ENCODE results near the gene UTP3. TPM values are rescaled to one million over a fixed set of nuclear protein-coding genes. Genes with fewer than 3 reads are reported as not detected.
"Not testable (repeated sequence)": the region's sequence is repeated elsewhere in the genome, so short reads cannot be mapped to it uniquely, and the experiment has no call there.

The UTP3 gene, protein sequence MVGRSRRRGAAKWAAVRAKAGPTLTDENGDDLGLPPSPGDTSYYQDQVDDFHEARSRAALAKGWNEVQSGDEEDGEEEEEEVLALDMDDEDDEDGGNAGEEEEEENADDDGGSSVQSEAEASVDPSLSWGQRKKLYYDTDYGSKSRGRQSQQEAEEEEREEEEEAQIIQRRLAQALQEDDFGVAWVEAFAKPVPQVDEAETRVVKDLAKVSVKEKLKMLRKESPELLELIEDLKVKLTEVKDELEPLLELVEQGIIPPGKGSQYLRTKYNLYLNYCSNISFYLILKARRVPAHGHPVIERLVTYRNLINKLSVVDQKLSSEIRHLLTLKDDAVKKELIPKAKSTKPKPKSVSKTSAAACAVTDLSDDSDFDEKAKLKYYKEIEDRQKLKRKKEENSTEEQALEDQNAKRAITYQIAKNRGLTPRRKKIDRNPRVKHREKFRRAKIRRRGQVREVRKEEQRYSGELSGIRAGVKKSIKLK
- 10 to 100 TPM in 3 of 4 donors, 1 to 10 TPM in 1; 3.7 to 23.1 (median 19.4) TPM for total RNA-seq

DNA sequence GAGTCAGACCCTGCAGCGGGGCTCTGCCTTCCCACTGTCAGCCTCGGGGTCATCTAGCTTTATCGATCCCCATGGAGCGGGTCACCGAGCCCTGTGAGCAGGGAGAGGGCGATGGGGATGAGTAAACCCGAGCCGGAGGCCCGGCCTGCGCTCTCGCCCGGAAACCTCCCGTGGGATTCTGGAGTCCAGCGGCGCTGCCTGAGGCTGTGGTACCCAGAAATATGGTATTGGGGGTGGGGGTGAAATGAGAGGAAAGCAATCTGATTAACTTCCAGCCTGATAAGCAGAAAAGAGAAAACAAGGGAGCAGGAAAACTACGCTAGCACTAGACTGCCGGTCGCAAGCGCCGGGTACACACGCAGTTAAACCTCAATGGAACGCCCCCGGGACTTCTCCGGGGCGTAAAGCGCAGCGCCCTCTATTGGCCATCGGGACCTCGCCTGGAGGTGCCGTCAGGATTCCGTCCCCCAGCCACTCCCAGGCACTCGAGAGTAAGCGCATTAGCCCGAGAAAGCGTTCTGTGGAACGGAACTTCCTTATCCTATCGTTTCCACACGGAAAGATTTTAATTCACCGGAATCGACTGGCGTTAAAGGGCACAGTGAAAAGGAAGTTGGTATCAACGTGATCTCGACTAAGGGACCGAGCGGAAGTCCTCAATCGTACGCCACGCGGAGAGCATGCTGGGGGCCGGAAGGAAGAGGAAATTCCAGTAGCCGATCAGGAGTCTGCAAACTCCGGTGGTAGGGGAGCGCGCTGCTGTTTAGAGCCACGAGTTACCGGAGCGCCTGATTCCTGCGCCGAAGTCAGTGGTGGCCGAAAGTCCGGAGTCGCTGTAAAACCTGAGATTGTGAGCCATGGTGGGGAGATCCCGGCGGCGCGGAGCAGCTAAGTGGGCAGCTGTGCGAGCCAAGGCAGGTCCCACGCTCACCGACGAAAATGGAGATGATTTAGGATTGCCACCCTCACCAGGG is at the start of gene UTP3:
UTP3 (plus strand) TSS at position 712 of the 974 bp plus-strand sequence; CDS start at position 858, 146 bp downstream.
- peak; percentile 96 for DNase-seq
- Histone ChIP-seq H3K4me3 (peak within 1 kb of the TSS; percentile 76 to 94 (median 88)), H3K9me3 (no peaks in the 10 kb centered on the region), H3K4me1 (peaks cover 17 to 35% (median 31%) of the 10 kb centered on the region in 4 donors), H3K36me3 (no peaks in the 10 kb centered on the region), H3K27ac (peak within 1 kb of the TSS; percentile 94 to 98 (median 95)), H3K27me3 (no peaks in the 10 kb centered on the region)
- intact Hi-C loops (cut with DNase I; ENCODE audit: low total_unique reads): loop anchor here (2.0 kb wide), 1 partner anchor 17 kb away; no protein-coding TSS in a partner anchor
- in situ Hi-C loops (cut with MboI; ENCODE audit: low pct_ligation_motif_present in 1 of 4, low pct_unique_long_range_greater_than_20kb in 1 of 4, low sequenced_read_pairs in 3 of 4): no loop called here
- no peak for TF ChIP-seq EP300 (IDR thresholded peaks at IDR 0.05; ENCODE audit: low read depth)
- TF ChIP-seq, protein P1, sequence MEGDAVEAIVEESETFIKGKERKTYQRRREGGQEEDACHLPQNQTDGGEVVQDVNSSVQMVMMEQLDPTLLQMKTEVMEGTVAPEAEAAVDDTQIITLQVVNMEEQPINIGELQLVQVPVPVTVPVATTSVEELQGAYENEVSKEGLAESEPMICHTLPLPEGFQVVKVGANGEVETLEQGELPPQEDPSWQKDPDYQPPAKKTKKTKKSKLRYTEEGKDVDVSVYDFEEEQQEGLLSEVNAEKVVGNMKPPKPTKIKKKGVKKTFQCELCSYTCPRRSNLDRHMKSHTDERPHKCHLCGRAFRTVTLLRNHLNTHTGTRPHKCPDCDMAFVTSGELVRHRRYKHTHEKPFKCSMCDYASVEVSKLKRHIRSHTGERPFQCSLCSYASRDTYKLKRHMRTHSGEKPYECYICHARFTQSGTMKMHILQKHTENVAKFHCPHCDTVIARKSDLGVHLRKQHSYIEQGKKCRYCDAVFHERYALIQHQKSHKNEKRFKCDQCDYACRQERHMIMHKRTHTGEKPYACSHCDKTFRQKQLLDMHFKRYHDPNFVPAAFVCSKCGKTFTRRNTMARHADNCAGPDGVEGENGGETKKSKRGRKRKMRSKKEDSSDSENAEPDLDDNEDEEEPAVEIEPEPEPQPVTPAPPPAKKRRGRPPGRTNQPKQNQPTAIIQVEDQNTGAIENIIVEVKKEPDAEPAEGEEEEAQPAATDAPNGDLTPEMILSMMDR (IDR thresholded peaks at IDR 0.05): peak; percentile 85 to 97 (median 96)
- peak; percentile 72 for TF ChIP-seq POLR2A (IDR thresholded peaks at IDR 0.05)
- peak; percentile 76 to 90 (median 87) for TF ChIP-seq POLR2AphosphoS5 (IDR thresholded peaks at IDR 0.05)
- 0% methylated on average over 4 to 70 of the region's 70 CpGs for WGBS, 2 donors (ENCODE audit: low coverage in 1 of 2)

DNA sequence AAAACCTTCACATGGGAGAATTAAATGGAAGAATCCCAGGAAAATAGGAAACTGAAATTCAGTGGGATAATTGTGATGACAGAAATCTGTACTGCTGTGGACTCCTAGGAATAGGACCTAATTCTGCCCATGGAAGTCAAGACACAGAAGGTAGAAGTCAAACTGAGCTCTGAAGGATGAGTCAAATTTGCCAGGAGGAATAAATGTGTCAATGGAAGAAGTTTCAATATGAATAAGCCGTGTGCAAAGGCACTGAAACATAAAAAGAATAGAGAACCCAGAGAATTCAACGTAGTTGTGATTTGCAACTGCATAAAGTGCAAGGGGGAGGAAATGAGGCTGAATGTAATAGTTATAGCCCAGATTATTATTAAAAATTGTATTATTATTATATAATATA is 48.1 kb upstream of the UTP3 start:
- DNase-seq: no peak
- Histone ChIP-seq H3K4me3 (no peak overlapping the region), H3K9me3 (no peaks in the 10 kb centered on the region), H3K27me3 (no peaks in the 10 kb centered on the region), H3K27ac (no peak overlapping the region), H3K36me3 (no peaks in the 10 kb centered on the region), H3K4me1 (peaks cover 0 to 5% (median 0%) of the 10 kb centered on the region in 4 donors)
- TF ChIP-seq, protein P1 (IDR thresholded peaks at IDR 0.05): no peak
- TF ChIP-seq EP300 (IDR thresholded peaks at IDR 0.05; ENCODE audit: low read depth): no peak
- no peak for TF ChIP-seq POLR2A (IDR thresholded peaks at IDR 0.05)
- TF ChIP-seq POLR2AphosphoS5 (IDR thresholded peaks at IDR 0.05): no peak
- intact Hi-C loops (cut with DNase I; ENCODE audit: low total_unique reads) (no loop called here), in situ Hi-C loops (cut with MboI; ENCODE audit: low pct_ligation_motif_present in 1 of 4, low pct_unique_long_range_greater_than_20kb in 1 of 4, low sequenced_read_pairs in 3 of 4) (loop anchor here in 1 of 4 donors (25.0 kb wide), 1 partner anchor 372 kb away; no protein-coding TSS in a partner anchor)
- 71 to 79% methylated on average over 2 of the region's 2 CpGs for WGBS, 2 donors (ENCODE audit: low coverage in 1 of 2)

DNA sequence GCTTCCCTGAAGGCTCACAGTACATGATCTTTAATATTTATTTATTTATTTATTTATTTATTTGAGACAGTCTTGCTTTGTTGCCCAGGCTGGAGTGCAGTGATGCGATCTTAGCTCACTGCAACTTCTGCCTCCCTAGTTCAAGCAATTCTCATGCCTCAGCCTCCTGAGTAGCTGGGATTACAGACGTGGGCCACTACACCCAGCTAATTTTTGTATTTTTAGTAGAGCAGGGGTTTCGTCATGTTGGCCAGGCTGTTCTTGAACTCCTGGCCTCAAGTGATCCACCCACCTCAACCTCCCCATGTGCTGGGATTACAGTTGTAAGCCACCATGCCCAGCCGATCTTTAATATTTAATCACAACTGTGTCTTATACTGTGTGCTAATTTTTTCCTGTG is 37.6 kb upstream of the UTP3 start:
- in situ Hi-C loops (cut with MboI; ENCODE audit: low pct_ligation_motif_present in 1 of 4, low pct_unique_long_range_greater_than_20kb in 1 of 4, low sequenced_read_pairs in 3 of 4): loop anchor here in 3 of 4 donors (25.0 kb wide), 2 partner anchors 337 to 1062 kb away; partner anchors contain the start of gene DCK (in 1 of the 3)
- intact Hi-C loops (cut with DNase I; ENCODE audit: low total_unique reads); H3K36me3 ChIP-seq: not testable (repeated sequence)

DNA sequence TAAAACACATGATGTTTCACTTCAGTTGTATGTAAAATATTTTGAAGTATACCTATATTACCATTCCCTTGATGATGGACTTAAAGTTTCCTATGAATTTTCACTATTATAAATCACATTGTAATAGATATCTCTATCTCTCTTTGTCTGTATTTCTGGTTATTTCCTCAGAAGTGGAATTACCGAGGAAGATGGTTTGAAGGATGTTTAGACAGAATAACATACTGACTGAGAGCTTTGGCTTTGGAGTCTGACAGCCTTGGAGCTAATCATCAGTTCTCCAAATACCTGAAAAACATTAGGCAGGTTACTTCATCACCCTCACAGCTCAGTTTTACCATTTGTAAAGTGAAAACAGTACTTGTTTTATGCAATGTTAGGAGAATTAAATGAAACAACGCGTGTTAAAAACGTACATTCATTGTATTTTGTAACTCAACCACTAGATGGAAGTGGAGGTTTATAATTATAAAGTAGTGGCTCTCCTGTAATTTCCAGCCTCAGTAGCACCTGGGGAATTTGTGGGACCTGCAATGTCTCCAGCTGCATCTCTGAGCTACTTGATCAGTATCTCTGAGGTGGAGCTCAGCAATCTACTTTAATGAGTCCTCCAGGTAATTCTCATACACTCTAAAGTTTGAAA is 36.3 kb upstream of the UTP3 start:
- no peak overlapping the region for H3K27ac ChIP-seq
- in situ Hi-C loops (cut with MboI; ENCODE audit: low pct_ligation_motif_present in 1 of 4, low pct_unique_long_range_greater_than_20kb in 1 of 4, low sequenced_read_pairs in 3 of 4) (loop anchor here in 3 of 4 donors (25.0 kb wide), 2 partner anchors 335 to 1060 kb away; partner anchors contain the start of gene DCK (in 1 of the 3)), intact Hi-C loops (cut with DNase I; ENCODE audit: low total_unique reads) (no loop called here)
- no peaks in the 10 kb centered on the region for H3K4me1 ChIP-seq
- TF ChIP-seq POLR2A (IDR thresholded peaks at IDR 0.05) (no peak), EP300 (IDR thresholded peaks at IDR 0.05; ENCODE audit: low read depth) (no peak), POLR2AphosphoS5 (IDR thresholded peaks at IDR 0.05) (no peak)
- TF ChIP-seq, protein P1 (IDR thresholded peaks at IDR 0.05): peak; percentile 44 to 64 (median 49)
- 7 to 12% methylated on average over 4 of the region's 4 CpGs for WGBS, 2 donors (ENCODE audit: low coverage in 1 of 2)
- DNase-seq: no peak
- no peaks in the 10 kb centered on the region for H3K36me3 ChIP-seq
- H3K27me3 ChIP-seq: no peaks in the 10 kb centered on the region
- no peak overlapping the region for H3K4me3 ChIP-seq
- H3K9me3 ChIP-seq: no peaks in the 10 kb centered on the region

More for the DNA sequence above, 37.6 kb upstream of the UTP3 start:
- WGBS, 2 donors (ENCODE audit: low coverage in 1 of 2): 77 to 90% methylated on average over 3 to 4 of the region's 4 CpGs
- not testable (repeated sequence) for H3K27me3 ChIP-seq, DNase-seq, H3K27ac ChIP-seq, H3K4me3 ChIP-seq, H3K9me3 ChIP-seq, H3K4me1 ChIP-seq

All from transverse colon (tissue), 4 donors.